ENCODE measurements around the gene CBR3.

DNA sequence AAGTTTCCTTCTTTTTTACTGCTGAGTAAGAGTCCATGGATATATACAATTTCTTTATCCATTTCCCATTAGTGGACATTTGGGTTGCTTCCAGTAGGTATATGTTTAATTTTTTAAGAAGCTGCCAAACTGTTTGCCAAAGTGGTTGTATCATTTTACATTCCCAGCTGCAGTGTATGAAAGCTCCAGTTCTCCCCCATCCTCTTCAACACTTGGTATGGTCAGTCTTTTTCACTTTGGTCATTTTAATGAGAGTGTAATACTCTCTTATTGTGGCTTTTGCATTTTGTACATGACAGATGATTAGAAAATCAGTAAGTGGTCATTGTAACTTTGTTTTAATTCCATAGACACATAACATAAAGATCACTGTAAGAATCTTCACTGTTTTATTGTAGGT is 44.3 kb downstream of the CBR3 start:
- TF ChIP-seq, protein P1, sequence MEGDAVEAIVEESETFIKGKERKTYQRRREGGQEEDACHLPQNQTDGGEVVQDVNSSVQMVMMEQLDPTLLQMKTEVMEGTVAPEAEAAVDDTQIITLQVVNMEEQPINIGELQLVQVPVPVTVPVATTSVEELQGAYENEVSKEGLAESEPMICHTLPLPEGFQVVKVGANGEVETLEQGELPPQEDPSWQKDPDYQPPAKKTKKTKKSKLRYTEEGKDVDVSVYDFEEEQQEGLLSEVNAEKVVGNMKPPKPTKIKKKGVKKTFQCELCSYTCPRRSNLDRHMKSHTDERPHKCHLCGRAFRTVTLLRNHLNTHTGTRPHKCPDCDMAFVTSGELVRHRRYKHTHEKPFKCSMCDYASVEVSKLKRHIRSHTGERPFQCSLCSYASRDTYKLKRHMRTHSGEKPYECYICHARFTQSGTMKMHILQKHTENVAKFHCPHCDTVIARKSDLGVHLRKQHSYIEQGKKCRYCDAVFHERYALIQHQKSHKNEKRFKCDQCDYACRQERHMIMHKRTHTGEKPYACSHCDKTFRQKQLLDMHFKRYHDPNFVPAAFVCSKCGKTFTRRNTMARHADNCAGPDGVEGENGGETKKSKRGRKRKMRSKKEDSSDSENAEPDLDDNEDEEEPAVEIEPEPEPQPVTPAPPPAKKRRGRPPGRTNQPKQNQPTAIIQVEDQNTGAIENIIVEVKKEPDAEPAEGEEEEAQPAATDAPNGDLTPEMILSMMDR (IDR thresholded peaks at IDR 0.05 in 4 of 5, conservative IDR thresholded peaks at IDR 0.05 in 1 of 5), result no peak
- no peak for TF ChIP-seq POLR2A (IDR thresholded peaks at IDR 0.05)
